Heart left ventricle (tissue), 16 donors: ENCODE results near the gene TJP2. TPM values are rescaled to one million over a fixed set of nuclear protein-coding genes. Genes with fewer than 3 reads are reported as not detected.

Experiments used
- ATAC-seq, 4 donors: fragments of 200-7000 bp; cut with Tn5 transposase; one replicate each; pipeline ENCODE4 v1.9.1; 2020 to 2022; ENCODE audit warnings: moderate library complexity in 4 of 4, mild to moderate bottlenecking in 3 of 4, moderate number of reproducible peaks in 1 of 4
- DNase-seq, 5 donors: peaks; one replicate each; pipeline ENCODE4 v3.0.0-alpha.2; 2020
- H3K27ac ChIP-seq, 12 donors: fragments of 200-600 bp; sonication (generic) in 4 of 12; one replicate each; pipeline versions ENCODE4 v1.5.0 to v1.8.0; 2016 to 2022; ENCODE audit warnings: mild to moderate bottlenecking in 2 of 12
- H3K27me3 ChIP-seq, 9 donors: fragments of 200-600 bp; sonication (generic) in 2 of 9; one replicate each; pipeline versions ENCODE4 v1.5.1 to v1.8.0; 2016 to 2022; ENCODE audit warnings: mild to moderate bottlenecking in 3 of 9
- H3K36me3 ChIP-seq, 9 donors: fragments of 200-600 bp; sonication (generic) in 2 of 9; one replicate each; pipeline versions ENCODE4 v1.5.0 to v1.8.0; 2018 to 2022; ENCODE audit warnings: mild to moderate bottlenecking in 2 of 9
- H3K4me1 ChIP-seq, 12 donors: fragments of 200-600 bp; sonication (generic) in 4 of 12; one replicate each; pipeline versions ENCODE4 v1.5.0 to v1.8.0; 2016 to 2022; ENCODE audit warnings: mild to moderate bottlenecking in 3 of 12
- H3K4me3 ChIP-seq, 12 donors: fragments of 200-600 bp; sonication (generic) in 4 of 12; one replicate each; pipeline versions ENCODE4 v1.5.0 to v1.8.0; 2017 to 2022; ENCODE audit warnings: mild to moderate bottlenecking in 9 of 12, moderate library complexity in 4 of 12
- H3K9me3 ChIP-seq, 12 donors: fragments of 200-600 bp; sonication (generic) in 4 of 12; one replicate each; pipeline versions ENCODE4 v1.5.0 to v1.8.0; 2016 to 2022; ENCODE audit warnings: mild to moderate bottlenecking in 1 of 12
- POLR2A ChIP-seq, 2 donors: fragments of 450-650 bp; IDR thresholded peaks; one replicate each; pipeline ENCODE4 v1.6.1; 2017; ENCODE audit warnings: antibody characterized with exemption in 2 of 2, mild to moderate bottlenecking in 2 of 2, moderate library complexity in 2 of 2
- WGBS, 4 donors: extraction: QIAGEN DNeasy Blood & Tissue Kit in 2 of 4; methylation state at CpG; one replicate each; pipeline versions ENCODE4 v1.1.5 to v1.1.7; 2013 to 2018; 5-methylcytosine and 5-hydroxymethylcytosine counted together
- intact Hi-C, 10 donors: fragments of 100-400 bp; cut with DNase I; formaldehyde crosslinking; loops; one replicate each; pipeline versions ENCODE4 v1.11.1 to v1.14.2; 2022
- polyA plus RNA-seq, 2 donors: library from polyadenylated mRNA; stranded (reverse); fragments of 200-250 nt; gene quantifications; one replicate each; pipeline ENCODE4 v1.2.3, GENCODE V29; 2013
- total RNA-seq, 9 donors: library from RNA; depleted of rRNA in 2 of 9; stranded (reverse); fragments of >200 nt in 2 of 9; fragmentation: NEBNext Ultra II Directional in 3 of 9; extraction: Animal tissue kit (Norgen Biotek cat#: 25700) in 3 of 9; gene quantifications; one replicate each; pipeline versions ENCODE4 v1.1.0 to v1.2.4, GENCODE V29; 2016 to 2023
- TF ChIP-seq, protein P1 (sequence below), 12 donors: fragments of 200-600 bp; sonication (generic) in 4 of 12; IDR thresholded peaks; one replicate each; pipeline versions ENCODE4 v1.5.0 to v1.8.0; 2018 to 2022; ENCODE audit warnings: antibody characterized with exemption in 12 of 12, mild to moderate bottlenecking in 5 of 12
- donor health status: ischemic (EF 13 %, LVEDD 7.1; RV severe dilation, severe dysfunction).
- donor health status: healthy with polysubstance abuse.
- donor health status: DM: no; HTN: yes; CAD: no.
- donor health status: DM: no; HTN: no; CAD: no.
- donor health status: ischemic (EF 25% LVEDD 6.9; RV normal size, moderate dysfunction).
- donor health status: ischemic (EF 25% LVEDD 5.7; RV mildly dilated, moderate dysfunction).
- donor health status: healthy.
- donor health status: DM: yes; HTN: yes; CAD: no.
- donor health status: ischemic (EF 35%, LVEDD 5.7; RV mildly dilated, moderate dysfunction).
- donor health status: nonischemic (EF 11% LVEDD 7.7; RV severe dilation, severe dysfunction).
- donor health status: DM: yes; HTN: yes; CAD: no.
- donor health status: PGD.
- donor health status: ischemic (EF 29% LVEDD 5.4; RV normal size, mild dysfunction).
- donor health status: nonischemic (EF 23%, LVEDD 6.1; RV moderate dilation, normal function).

The TJP2 gene
- total and polyA plus RNA-seq, 11 donors: 29.1 to 139 (median 87.5) TPM

GRCh38 chr9:69273161-69273560, 99.1 kb downstream of the TJP2 start:
- Histone ChIP-seq H3K36me3 (no peaks in the 10 kb centered on the region), H3K27ac (peak overlapping the region; percentile 61 to 94 (median 80)), H3K4me1 (peaks cover 0 to 17% (median 6%) of the 10 kb centered on the region in 12 donors), H3K4me3 (no peak overlapping the region), H3K27me3 (no peaks in the 10 kb centered on the region), H3K9me3 (peaks cover 0 to 14% (median 0%) of the 10 kb centered on the region in 12 donors)
- intact Hi-C loops: loop anchor here in 2 of 10 donors (5.0 to 10.0 kb wide), 2 partner anchors 49 to 112 kb away; no protein-coding TSS in a partner anchor
- ATAC-seq (peak; percentile 91 to 98 (median 98)), DNase-seq (peak in 3 of 5 donors; percentile 36 to 42 (median 37))
- 36 to 51% (median 45%) methylated on average over 3 to 4 of the region's 4 CpGs for WGBS, 4 donors
- TF ChIP-seq, protein P1, sequence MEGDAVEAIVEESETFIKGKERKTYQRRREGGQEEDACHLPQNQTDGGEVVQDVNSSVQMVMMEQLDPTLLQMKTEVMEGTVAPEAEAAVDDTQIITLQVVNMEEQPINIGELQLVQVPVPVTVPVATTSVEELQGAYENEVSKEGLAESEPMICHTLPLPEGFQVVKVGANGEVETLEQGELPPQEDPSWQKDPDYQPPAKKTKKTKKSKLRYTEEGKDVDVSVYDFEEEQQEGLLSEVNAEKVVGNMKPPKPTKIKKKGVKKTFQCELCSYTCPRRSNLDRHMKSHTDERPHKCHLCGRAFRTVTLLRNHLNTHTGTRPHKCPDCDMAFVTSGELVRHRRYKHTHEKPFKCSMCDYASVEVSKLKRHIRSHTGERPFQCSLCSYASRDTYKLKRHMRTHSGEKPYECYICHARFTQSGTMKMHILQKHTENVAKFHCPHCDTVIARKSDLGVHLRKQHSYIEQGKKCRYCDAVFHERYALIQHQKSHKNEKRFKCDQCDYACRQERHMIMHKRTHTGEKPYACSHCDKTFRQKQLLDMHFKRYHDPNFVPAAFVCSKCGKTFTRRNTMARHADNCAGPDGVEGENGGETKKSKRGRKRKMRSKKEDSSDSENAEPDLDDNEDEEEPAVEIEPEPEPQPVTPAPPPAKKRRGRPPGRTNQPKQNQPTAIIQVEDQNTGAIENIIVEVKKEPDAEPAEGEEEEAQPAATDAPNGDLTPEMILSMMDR (IDR thresholded peaks at IDR 0.05): no peak
- no peak for TF ChIP-seq POLR2A (IDR thresholded peaks at IDR 0.05)

GRCh38 chr9:69276775-69277174, 102.7 kb downstream of the TJP2 start:
- TF ChIP-seq POLR2A (IDR thresholded peaks at IDR 0.05): no peak
- TF ChIP-seq, protein P1 (IDR thresholded peaks at IDR 0.05): no peak
- Histone ChIP-seq H3K27me3 (no peaks in the 10 kb centered on the region), H3K9me3 (peaks cover 0 to 14% (median 0%) of the 10 kb centered on the region in 12 donors), H3K4me3 (no peak overlapping the region), H3K4me1 (peaks cover 0 to 17% (median 8%) of the 10 kb centered on the region in 12 donors), H3K27ac (peak overlapping the region in 6 of 12 donors; percentile 2 to 59 (median 8)), H3K36me3 (no peaks in the 10 kb centered on the region)
- ATAC-seq (peak in 2 of 4 donors; percentile 32 to 42), DNase-seq (peak in 4 of 5 donors; percentile 33 to 47 (median 42))
- 56 to 70% (median 63%) methylated on average over 3 to 5 of the region's 5 CpGs for WGBS, 4 donors
- intact Hi-C loops: loop anchor here in 1 of 10 donors (10.0 kb wide), 1 partner anchor 108 kb away; no protein-coding TSS in a partner anchor

- Histone ChIP-seq H3K4me1 (peaks cover 0 to 4% (median 0%) of the 10 kb centered on the region in 12 donors), H3K4me3 (no peak overlapping the region), H3K27me3 (no peaks in the 10 kb centered on the region), H3K9me3 (peaks cover 0 to 11% (median 0%) of the 10 kb centered on the region in 12 donors), H3K27ac (no peak overlapping the region), H3K36me3 (no peaks in the 10 kb centered on the region)
- DNase-seq (no peak), ATAC-seq (no peak)
- intact Hi-C loops: loop anchor here in 1 of 10 donors (10.0 kb wide), 1 partner anchor 106 kb away; no protein-coding TSS in a partner anchor
- 76 to 83% (median 80%) methylated on average over 5 of the region's 5 CpGs for WGBS, 4 donors
- TF ChIP-seq POLR2A (IDR thresholded peaks at IDR 0.05): no peak
- TF ChIP-seq, protein P1 (IDR thresholded peaks at IDR 0.05): no peak
These were observed 105.1 kb downstream of the TJP2 start for GRCh38 chr9:69279084-69279731.

- WGBS, 4 donors: 8 to 46% (median 19%) methylated on average over 3 of the region's 3 CpGs
- H3K9me3 ChIP-seq: peaks cover 0 to 7% (median 0%) of the 10 kb centered on the region in 12 donors
- peaks cover 0 to 4% (median 0%) of the 10 kb centered on the region in 12 donors for H3K4me1 ChIP-seq
- H3K36me3 ChIP-seq: no peaks in the 10 kb centered on the region
- no peaks in the 10 kb centered on the region for H3K27me3 ChIP-seq
- TF ChIP-seq POLR2A (IDR thresholded peaks at IDR 0.05): no peak
- TF ChIP-seq, protein P1 (IDR thresholded peaks at IDR 0.05): no peak
- H3K4me3 ChIP-seq: no peak overlapping the region
- ATAC-seq (no peak), DNase-seq (no peak)
- no peak overlapping the region for H3K27ac ChIP-seq
- intact Hi-C loops: loop anchor here in 1 of 10 donors (10.0 kb wide), 1 partner anchor 105 kb away; no protein-coding TSS in a partner anchor
These were observed 105.7 kb downstream of the TJP2 start for GRCh38 chr9:69279733-69280132.
